ENCODE data around the gene RHBDL1.

Gene RHBDL1

GRCh38 chr16:668519-669171 lies 6.8 kb upstream of the RHBDL1 start (continued):
- TF ChIP-seq PRDM10 (tag by site-specific recombination; IDR thresholded peaks at IDR 0.05) (peak; percentile 19; the same call in 1 of the 2 replicates), ZNF302 (tag by site-specific recombination; IDR thresholded peaks at IDR 0.05; ENCODE audit: low read depth) (no peak), ZNF23 (tag by site-specific recombination; IDR thresholded peaks at IDR 0.05; ENCODE audit: borderline replicate concordance) (no peak), ZNF175 (tag by site-specific recombination; IDR thresholded peaks at IDR 0.05) (no peak), BCL11B (tag by site-specific recombination; IDR thresholded peaks at IDR 0.05; ENCODE audit: low read depth) (no peak), ZNF513 (tag by site-specific recombination; IDR thresholded peaks at IDR 0.05) (no peak), ZNF585B (tag by site-specific recombination; IDR thresholded peaks at IDR 0.05) (no peak), ZNF610 (tag by site-specific recombination; IDR thresholded peaks at IDR 0.05; ENCODE audit: borderline replicate concordance) (no peak), ZIC2 (tag by site-specific recombination; IDR thresholded peaks at IDR 0.05) (peak; percentile 96), ZNF366 (tag by site-specific recombination; conservative IDR thresholded peaks at IDR 0.05) (no peak), ZNF654 (tag by site-specific recombination; IDR thresholded peaks at IDR 0.05; ENCODE audit: low read depth) (no peak), ZNF391 (tag by site-specific recombination; IDR thresholded peaks at IDR 0.05; ENCODE audit: borderline replicate concordance, low read depth) (no peak), ZNF341 (tag by site-specific recombination; IDR thresholded peaks at IDR 0.05; ENCODE audit: low read depth) (peak; percentile 59; the same call in 1 of the 2 replicates), ZNF791 (tag by site-specific recombination; IDR thresholded peaks at IDR 0.05) (no peak), ZNF426 (tag by site-specific recombination; IDR thresholded peaks at IDR 0.05) (no peak), ZNF2 (tag by site-specific recombination; IDR thresholded peaks at IDR 0.05) (no peak), ZBTB11 (tag by site-specific recombination; conservative IDR thresholded peaks at IDR 0.05; ENCODE audit: low read depth) (peak; percentile 21; the same call in 1 of the 2 replicates), ZBTB26 (tag by site-specific recombination; optimal IDR thresholded peaks at IDR 0.05) (peak; percentile 55), BCL6B (tag by site-specific recombination; IDR thresholded peaks at IDR 0.05) (no peak), ZNF202 (tag by site-specific recombination; IDR thresholded peaks at IDR 0.05; ENCODE audit: borderline replicate concordance) (no peak), ZBTB17 (tag by site-specific recombination; IDR thresholded peaks at IDR 0.05) (peak; percentile 38), ZNF473 (tag by site-specific recombination; IDR thresholded peaks at IDR 0.05) (no peak), ZNF600 (tag by site-specific recombination; IDR thresholded peaks at IDR 0.05) (peak; percentile 49; the same call in 1 of the 2 replicates), ZNF292 (tag by site-specific recombination; IDR thresholded peaks at IDR 0.05; ENCODE audit: borderline replicate concordance, low read depth) (no peak), TCF7L2 (IDR thresholded peaks at IDR 0.05; ENCODE audit: borderline replicate concordance, low read depth, low read length) (no peak), ZNF26 (tag by site-specific recombination; IDR thresholded peaks at IDR 0.05) (no peak), KLF7 (tag by site-specific recombination; IDR thresholded peaks at IDR 0.05; ENCODE audit: borderline replicate concordance) (no peak)
